OCI-M2 (cell line): Measurements from ENCODE around the gene MYO5B.

Experiments used
- DNase-seq: peaks from one replicate; lab custom pipeline; 2025; ENCODE audit not compliant: unreplicated experiment; lab: John Stamatoyannopoulos, UW

Gene MYO5B

GRCh38 chr18:49931179-49931578 lies 263.8 kb downstream of the MYO5B start:
- DNase-seq = no peak

DNA sequence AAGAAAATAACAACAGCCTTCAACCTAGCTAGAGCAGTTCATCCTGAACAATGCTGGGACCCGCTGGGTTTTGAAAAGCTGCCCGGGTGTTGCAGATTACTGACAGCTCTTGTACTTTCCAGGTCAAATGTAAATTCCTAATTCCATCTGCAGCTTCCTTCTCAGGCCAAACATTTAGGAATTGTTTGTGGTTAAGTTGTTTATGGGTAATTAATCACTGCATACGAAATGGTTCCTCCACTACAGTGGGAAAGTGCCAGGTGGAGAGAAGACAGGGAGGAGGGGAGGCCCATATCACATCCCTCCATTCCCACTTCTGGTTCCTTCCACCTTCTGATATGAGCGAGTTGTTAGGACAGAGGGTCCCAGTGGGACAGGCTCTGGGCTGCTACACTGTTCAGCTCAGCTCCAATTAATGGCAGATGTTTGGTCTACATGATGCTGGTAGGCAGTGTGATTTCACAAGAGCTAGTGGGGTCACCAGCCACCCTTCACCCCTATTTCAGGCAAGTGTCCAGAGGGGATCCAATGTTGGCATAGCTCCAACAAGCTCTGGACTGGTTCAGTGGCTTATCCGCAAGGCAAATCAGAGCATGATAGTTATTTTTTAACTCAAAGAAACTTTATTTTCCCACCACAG lies 268.7 kb downstream of the MYO5B start:
- DNase-seq = no peak

GRCh38 chr18:49924293-49924983 lies 270.5 kb downstream of the MYO5B start:
- no peak for DNase-seq

GRCh38 chr18:49922228-49922627 lies 272.7 kb downstream of the MYO5B start:
- no peak for DNase-seq

DNA sequence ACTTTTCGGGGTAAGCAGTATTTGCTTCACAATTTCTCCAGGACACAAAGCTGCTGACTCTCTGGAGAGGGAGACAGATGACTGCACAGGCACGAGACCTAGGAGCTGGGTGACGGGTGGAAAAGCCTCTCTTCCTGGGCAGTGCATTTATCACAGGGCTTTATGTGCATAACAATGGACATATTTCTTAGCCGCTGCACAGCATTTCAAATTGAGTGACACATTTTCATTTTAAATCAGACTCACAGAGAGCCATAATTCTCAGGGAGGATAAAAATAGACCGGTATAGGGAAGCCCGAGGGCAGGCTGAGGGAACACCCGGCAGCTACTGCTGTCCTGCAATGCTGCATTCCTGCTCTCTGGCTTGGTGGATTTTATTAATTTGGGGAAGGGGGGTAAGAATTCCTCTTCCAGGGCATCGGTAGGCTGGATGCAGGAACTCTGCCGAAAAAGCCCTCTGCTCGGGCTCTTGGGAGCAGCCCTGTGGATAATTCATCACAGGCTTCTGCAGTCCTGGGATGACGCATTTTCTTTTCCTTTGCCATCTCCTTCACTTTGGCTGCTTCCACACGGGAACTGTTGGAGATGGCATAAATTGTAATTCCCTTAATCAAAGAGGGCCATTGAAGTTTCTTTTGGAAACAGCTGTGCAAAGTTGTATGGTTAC lies 273.5 kb downstream of the MYO5B start:
- no peak for DNase-seq

- no peak for DNase-seq
These were observed 274.2 kb downstream of the MYO5B start for GRCh38 chr18:49920731-49921130.

DNA sequence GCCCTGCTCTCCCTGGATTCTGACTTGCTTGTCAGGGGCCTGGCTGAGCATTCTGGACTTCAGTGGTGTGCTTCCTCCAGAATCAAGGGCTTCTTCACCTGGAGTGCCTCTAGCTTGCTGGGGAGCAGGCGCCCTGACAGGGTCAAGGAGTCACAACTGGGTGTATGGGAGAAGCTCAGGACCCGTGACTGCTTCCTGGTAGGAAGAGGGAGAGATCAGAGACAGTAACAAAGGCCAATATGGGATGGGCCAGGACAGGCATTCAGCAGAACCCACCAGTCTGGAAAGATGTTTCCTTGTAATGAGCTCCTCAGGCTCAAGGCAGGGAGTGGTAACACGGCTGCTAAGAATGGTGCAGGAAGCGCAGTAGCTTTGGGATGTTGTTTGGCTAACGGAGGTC lies 277.2 kb downstream of the MYO5B start:
- DNase-seq = no peak

GRCh38 chr18:49915352-49915751 lies 279.6 kb downstream of the MYO5B start:
- DNase-seq = no peak

- no peak for DNase-seq
These were observed 281.7 kb downstream of the MYO5B start for GRCh38 chr18:49913221-49913620.

DNA sequence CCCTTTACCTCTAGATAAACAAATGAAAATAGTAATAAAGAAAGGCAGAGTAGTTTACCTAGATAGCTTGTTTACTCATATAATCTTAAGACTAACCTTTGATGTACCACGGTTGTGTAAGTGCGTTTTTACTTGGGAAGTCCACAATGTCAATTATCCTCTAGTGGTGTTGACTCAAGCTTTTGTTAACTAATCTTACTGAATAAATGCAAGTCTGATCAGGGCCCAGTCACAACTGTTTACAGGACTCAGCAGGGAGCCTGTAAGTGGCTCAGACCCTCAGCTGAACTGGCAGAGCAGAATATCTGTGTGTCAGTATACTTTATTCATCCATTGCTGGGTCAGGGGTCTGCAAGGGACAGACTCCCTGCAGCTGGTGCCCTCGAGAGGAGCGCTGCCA lies 283.5 kb downstream of the MYO5B start:
- no peak for DNase-seq

GRCh38 chr18:49910986-49911385 lies 284.0 kb downstream of the MYO5B start:
- DNase-seq = no peak

DNA sequence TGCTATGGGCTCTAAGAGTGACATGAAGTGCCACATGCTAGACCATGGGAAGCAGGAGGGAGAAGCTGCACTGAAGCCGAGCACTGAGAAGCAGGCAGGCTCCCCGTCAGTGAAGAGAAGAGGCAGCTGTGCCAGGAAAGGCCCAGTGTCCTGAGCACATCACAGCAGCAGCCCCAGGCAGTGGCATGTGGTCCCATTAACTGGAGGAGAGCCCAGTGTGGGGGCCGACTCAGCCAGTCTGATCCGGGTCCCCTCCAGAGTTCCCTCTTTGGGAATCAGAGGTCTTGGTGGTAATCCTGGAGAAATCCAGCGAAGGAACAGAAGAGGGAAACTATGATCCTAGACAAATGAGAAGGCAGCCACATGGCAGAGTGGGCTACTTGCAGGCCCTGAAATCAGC lies 284.9 kb downstream of the MYO5B start:
- no peak for DNase-seq

DNA sequence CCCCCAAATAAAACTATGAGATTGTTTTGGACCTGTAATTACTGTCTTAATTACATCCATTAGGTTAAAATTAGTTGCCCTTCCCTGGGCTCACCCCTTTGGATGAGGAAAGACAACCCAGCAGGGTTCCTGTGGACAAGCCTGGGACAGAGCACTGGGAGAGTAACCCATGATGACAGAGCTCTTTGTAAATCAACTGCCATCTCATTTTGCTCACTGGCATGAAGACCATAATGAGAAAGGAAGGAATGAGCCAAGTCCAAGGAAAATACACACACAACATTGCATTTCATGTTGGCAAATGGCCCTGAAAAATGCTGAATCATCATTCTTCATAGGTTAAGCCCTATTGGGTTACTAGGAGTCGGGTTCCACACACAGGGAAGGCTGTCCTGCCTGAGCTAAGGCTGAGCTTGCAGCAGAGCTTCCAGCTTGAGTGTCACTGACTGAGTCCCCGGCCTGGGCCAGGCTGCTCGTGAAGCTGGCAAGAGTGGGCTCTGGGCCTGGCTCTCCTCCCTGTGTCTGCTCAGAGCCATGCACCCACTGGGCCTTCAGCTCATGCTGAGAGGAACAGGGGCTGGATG lies 287.5 kb downstream of the MYO5B start:
- DNase-seq = no peak

GRCh38 chr18:49905771-49906170 lies 289.2 kb downstream of the MYO5B start:
- no peak for DNase-seq

GRCh38 chr18:49904871-49905555 lies 289.9 kb downstream of the MYO5B start:
- DNase-seq = no peak

DNA sequence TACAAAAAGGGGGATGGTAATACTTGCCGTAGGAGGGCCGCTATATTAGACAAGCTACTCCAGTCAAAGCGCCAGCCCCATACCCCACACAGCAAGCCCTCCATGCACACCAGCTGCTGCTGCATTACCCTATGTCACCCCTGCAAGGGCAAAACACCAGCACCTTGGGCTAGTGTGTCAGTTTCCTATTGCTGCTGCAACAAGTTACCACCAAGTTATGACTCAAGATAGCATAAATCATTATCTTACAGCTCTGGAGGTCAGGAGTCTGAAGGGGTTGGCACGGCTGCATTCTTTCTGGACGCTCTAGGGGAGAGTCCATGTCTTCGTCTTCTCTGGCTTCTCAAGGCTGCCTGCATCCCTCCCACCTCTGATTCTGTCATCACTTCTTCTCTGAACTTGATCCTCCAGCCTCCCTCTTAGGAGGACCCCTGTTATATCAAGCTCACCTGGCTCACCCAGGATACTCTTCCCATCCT lies 293.0 kb downstream of the MYO5B start:
- no peak for DNase-seq

DNA sequence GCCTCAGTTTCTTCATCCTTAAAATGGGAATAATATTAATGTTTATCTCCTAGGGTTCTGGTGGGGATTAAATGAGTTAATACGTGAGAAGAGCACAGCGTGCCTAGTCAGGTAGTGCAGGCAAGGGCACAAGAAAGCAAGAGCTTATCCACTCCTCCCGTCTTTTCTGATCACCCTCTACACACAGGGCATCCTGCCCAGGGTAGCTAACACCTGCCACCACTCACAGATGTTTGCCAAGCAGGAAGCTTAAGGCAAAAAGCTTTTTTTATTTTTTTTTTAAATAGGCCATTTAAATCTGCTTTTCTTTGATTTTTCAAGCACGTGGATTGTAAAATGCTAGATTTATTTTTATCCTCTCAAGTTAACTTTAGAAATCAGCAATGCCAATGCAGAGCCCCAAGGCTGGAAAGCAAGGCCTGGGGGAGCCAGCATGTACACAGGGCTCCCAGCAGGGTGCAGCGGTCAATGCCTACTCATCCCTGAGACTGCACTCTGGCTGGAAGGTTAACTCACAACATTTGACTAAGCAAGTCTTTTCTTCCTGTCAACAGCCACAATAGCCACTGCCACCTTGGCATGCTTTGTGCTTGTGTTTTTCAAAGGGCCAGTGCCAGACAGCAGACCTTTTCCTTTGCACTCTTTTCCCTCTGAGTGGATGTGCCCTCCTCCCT lies 295.2 kb downstream of the MYO5B start:
- no peak for DNase-seq

- DNase-seq = peak; percentile 46
These were observed 296.5 kb downstream of the MYO5B start for GRCh38 chr18:49898421-49898820.

DNA sequence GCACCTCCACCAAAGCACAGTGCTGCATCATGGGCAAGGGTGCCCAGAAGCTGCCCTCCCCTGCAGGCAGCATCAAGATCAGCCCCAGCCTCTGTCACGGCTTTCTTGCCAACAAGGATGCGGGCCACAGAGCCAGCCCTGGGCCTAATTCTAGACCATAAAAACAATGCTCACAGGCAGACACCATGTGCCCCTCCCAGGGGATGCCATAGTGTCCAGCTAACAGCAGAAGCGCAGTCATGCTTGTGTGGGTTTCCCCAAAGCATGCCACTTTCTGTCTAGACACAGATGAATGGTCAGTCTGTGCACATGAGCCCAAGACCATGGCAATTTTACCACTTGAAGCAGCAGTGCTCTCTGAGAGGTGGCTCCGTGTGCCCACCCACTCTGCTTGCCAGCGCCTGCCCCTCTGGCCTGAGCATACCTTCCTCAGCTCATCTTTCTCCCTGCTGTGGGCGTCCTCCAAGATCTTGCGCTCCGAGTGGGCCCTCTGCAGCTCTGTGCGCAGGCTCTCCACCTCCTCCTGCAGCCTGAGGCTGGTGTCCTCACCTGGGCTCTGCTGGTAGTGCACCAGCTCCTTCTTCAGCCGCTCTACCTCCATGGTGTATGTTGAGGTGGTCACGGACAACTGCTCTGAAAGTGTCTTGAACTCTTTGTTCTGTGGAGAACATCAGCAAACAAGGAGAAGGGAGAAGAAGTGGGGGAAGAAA lies 300.3 kb downstream of the MYO5B start:
- no peak for DNase-seq

- DNase-seq = no peak
These were observed 301.9 kb downstream of the MYO5B start for GRCh38 chr18:49893036-49893435.
